T-helper 22 cell (primary cell): Measurements from ENCODE around the gene TIE1.

Experiments
- DNase-seq: peaks from one replicate; pipeline ENCODE4 v3.0.0-alpha.2; 2020; ENCODE audit warnings: low read depth

The TIE1 gene

GRCh38 chr1:43312663-43313515 is 12.1 kb downstream of the TIE1 start:
- DNase-seq, result no peak

GRCh38 chr1:43313771-43314170 is 13.0 kb downstream of the TIE1 start:
- no peak for DNase-seq

GRCh38 chr1:43314233-43314632 is 13.5 kb downstream of the TIE1 start:
- no peak for DNase-seq

GRCh38 chr1:43315481-43315880 is 14.7 kb downstream of the TIE1 start:
- no peak for DNase-seq

GRCh38 chr1:43315963-43316737 is 15.4 kb downstream of the TIE1 start:
- DNase-seq, result no peak

GRCh38 chr1:43316738-43317520 is 16.1 kb downstream of the TIE1 start:
- DNase-seq, result no peak

DNA sequence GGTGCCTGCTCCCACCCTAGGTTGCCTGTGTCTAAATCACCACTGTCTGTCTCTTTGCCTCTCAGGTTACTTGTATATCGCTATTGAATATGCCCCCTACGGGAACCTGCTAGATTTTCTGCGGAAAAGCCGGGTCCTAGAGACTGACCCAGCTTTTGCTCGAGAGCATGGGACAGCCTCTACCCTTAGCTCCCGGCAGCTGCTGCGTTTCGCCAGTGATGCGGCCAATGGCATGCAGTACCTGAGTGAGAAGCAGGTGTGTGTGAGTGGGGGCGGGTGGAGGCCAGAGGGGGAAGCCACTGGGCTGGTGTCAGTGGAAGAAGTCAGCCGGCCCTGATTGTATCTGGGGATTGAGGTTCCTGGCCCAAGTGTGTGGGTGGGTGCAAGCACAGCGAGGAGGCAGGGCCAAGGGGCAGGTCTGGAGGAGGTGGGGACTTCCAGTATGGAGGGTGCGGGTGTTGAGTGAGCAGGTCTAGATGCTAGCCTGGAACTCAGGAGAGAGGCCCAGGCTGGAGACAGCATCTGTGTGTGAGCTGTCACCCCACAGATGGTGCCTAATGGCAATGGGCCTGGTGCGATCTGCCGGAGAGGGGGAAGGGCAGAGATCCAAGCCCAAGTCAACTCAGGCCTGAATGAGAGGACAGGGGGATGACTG is 17.2 kb downstream of the TIE1 start:
- no peak for DNase-seq

GRCh38 chr1:43318831-43319230 is 18.0 kb downstream of the TIE1 start:
- no peak for DNase-seq

GRCh38 chr1:43319288-43319687 is 18.5 kb downstream of the TIE1 start:
- DNase-seq, result no peak

GRCh38 chr1:43319766-43320165 is 19.0 kb downstream of the TIE1 start:
- no peak for DNase-seq

- DNase-seq, result no peak
Observed at GRCh38 chr1:43321331-43321891, 20.6 kb downstream of the TIE1 start.

GRCh38 chr1:43322506-43322905 is 21.7 kb downstream of the TIE1 start:
- DNase-seq, result no peak

- no peak for DNase-seq
Observed at GRCh38 chr1:43324810-43325209, 24.0 kb downstream of the TIE1 start.

GRCh38 chr1:43325381-43325780 is 24.6 kb downstream of the TIE1 start:
- DNase-seq, result no peak

DNA sequence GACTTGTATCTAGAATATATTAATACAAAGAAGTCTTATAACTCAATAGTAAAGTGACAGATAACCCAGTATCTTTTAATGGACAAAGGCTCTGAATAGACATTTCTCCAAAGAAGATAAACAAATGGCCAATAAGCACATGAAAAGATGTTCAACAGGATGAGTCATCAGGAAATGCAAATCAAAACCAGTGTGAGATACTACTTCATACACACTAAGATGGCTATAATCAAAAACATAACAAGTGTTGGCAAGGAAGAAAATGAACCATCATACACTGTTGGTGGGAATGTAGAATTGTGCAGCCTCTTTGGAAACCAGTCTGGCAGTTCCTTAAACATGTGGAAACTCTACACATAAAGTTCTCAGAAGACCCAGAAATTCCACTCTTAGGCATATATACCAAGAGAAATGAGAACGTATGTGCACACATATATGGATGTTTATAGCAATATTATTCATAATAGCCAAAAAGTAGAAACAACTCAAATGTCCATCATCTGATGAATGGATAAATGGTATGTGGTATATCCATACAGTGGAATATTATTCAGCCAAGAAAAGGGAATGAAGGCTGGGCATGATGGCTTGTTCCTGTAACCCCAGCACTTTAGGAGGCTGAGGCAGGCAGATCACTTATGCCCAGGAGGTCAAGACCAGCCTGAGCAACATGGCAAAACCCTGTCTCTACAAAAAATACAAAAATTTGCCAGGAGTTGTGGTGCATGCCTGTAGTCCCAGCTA is 26.9 kb downstream of the TIE1 start:
- no peak for DNase-seq

- DNase-seq, result no peak
Observed at GRCh38 chr1:43329995-43330751, 29.4 kb downstream of the TIE1 start.

- no peak for DNase-seq
Observed at GRCh38 chr1:43331688-43332087, 30.9 kb downstream of the TIE1 start.

DNA sequence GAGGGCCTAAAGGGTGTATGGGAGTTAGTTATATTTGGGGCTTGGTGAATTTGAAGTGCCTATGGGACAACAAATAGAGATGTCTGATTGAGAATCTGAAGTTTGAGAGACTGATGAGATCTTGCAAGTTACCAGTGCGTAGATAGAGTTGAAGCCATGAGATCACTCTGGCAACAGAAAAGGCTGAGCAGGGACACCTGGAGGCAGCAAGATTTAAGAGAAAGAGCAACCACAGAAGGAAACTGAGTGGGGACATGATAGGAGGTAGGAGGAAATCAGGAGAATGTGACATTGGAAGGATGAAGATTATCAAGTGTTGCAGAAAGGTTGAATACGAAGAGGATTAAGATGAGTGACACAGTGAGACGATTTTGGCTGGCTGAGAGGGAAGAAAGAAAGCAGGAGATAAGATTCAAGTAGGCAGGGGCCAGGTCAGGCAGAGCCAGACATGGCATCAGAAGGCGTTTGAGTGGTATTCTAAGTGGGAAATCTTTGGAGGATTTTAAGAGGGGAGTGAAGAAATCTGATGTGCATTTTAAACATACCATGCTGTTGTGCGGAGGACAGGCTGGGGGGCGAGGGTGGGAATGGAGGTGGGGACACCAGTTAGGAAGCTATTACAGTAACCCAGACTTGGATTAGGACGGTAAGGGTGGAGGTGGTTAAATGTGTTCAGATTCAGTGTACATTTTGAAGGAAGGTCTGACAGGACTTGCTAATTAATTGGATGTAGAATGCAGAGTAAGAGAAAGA is 33.8 kb downstream of the TIE1 start:
- no peak for DNase-seq

GRCh38 chr1:43337588-43337987 is 36.8 kb downstream of the TIE1 start, which contains the start of gene MPL:
TSS of gene MPL (plus strand) at chr1:43337818. CDS start at chr1:43337849, 31 bp downstream.
- DNase-seq, result no peak
